Measurements from ENCODE around the gene ADD1.

The ADD1 gene

GRCh38 chr4:2925931-2926860 is 82.6 kb downstream of the ADD1 start:
- DNase-seq, result no peak

- no peak for DNase-seq
These were observed 83.5 kb downstream of the ADD1 start for GRCh38 chr4:2927016-2927695.

- DNase-seq, result no peak
These were observed 84.0 kb downstream of the ADD1 start for GRCh38 chr4:2927696-2928075.

- no peak for DNase-seq
These were observed 84.9 kb downstream of the ADD1 start for GRCh38 chr4:2928242-2929176.

- DNase-seq, result no peak
These were observed 85.8 kb downstream of the ADD1 start for GRCh38 chr4:2929469-2929868.

GRCh38 chr4:2930135-2930757 is 86.6 kb downstream of the ADD1 start:
- peak; percentile 72 for DNase-seq

- peak; percentile 73 for DNase-seq
These were observed 87.3 kb downstream of the ADD1 start for GRCh38 chr4:2930758-2931511.

- DNase-seq, result no peak
These were observed 88.1 kb downstream of the ADD1 start for GRCh38 chr4:2931512-2932301.

- DNase-seq, result no peak
These were observed 88.8 kb downstream of the ADD1 start for GRCh38 chr4:2932321-2932950.

- DNase-seq, result no peak
These were observed 89.4 kb downstream of the ADD1 start for GRCh38 chr4:2932951-2933565.

- DNase-seq, result no peak
These were observed 90.0 kb downstream of the ADD1 start for GRCh38 chr4:2933566-2934076.

GRCh38 chr4:2934077-2934812 is 90.6 kb downstream of the ADD1 start:
- DNase-seq, result no peak

- DNase-seq, result peak; percentile 56
These were observed 91.4 kb downstream of the ADD1 start for GRCh38 chr4:2934813-2935761.

- no peak for DNase-seq
These were observed 92.4 kb downstream of the ADD1 start for GRCh38 chr4:2935762-2936743.

- DNase-seq, result no peak
These were observed 93.1 kb downstream of the ADD1 start for GRCh38 chr4:2936773-2937145.

GRCh38 chr4:2937146-2937857 is 93.7 kb downstream of the ADD1 start:
- DNase-seq, result no peak
